MM.1S (cell line): ENCODE measurements around the gene ZEB2.

Source experiments
- CTCF ChIP-seq: fragments of 300-600 bp; sonication (generic); IDR thresholded peaks from 2 replicates; pipeline ENCODE4 v1.5.1; 2016; ENCODE audit warnings: antibody characterized with exemption, low read length, mixed read lengths
- EZH2 ChIP-seq: fragments of 300-600 bp; sonication (generic); optimal IDR thresholded peaks from 2 replicates; pipeline ENCODE3; 2017; ENCODE audit warnings: low read depth, mild to moderate bottlenecking, antibody characterized with exemption, low read length, mixed read lengths
- EZH2phosphoT487 ChIP-seq: fragments of 300-600 bp; sonication (generic); IDR thresholded peaks from 2 replicates; pipeline ENCODE4 v1.6.1; 2018; ENCODE audit warnings: antibody characterized with exemption, low read length

DNA sequence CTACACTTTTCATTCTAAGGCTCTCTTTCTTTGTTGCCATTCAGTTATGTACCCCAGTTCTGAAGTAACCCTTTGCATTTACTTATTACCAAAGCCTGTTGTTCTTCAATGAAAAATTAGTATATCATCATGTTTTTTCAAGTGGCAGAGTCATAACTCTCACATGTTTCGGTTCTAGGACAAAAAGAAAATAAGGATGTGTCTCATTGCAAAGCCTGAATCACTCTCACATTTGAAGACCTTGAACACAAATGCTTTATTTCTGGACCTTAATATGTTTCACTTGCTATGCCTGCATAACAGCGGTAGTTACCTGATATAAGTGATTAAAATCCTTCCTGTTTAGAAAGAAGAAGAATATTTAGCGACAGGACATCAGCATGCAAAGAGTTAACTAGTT lies 49.1 kb downstream of the ZEB2 start:
- TF ChIP-seq CTCF = no peak
- TF ChIP-seq EZH2 = no peak
- no peak for TF ChIP-seq EZH2phosphoT487
